GM23338 (cell line): ENCODE results near the gene GRIN2C.

ENCODE experiments used
- CREB1 ChIP-seq: fragments of 250-450 bp; sonication (Bioruptor Pico); IDR thresholded peaks from 2 replicates; pipeline ENCODE4 v1.5.0; 2020; ENCODE audit warnings: low read depth, mild to moderate bottlenecking, moderate library complexity
- CTCF ChIP-seq, 2 experiments: fragments of 200-600 bp in 1 of 2; sonication (generic) in 1 of 2; conservative IDR thresholded peaks; 2 replicates each; pipeline versions ENCODE4 v1.5.1 to v1.6.1; 2016 to 2017; ENCODE audit warnings: antibody characterized with exemption in 2 of 2, low read depth in 2 of 2, mild to moderate bottlenecking in 2 of 2, moderate library complexity in 1 of 2
- EZH2 ChIP-seq: fragments of 200-600 bp; sonication (generic); IDR thresholded peaks from one replicate; pipeline ENCODE4 v1.8.0; 2017; ENCODE audit warnings: antibody characterized with exemption, mild to moderate bottlenecking, low read depth; ENCODE audit not compliant: unreplicated experiment
- EZH2phosphoT487 ChIP-seq: fragments of 200-600 bp; sonication (generic); IDR thresholded peaks from one replicate; pipeline ENCODE4 v1.8.1; 2018; ENCODE audit warnings: antibody characterized with exemption; ENCODE audit not compliant: unreplicated experiment
- NANOG ChIP-seq: IDR thresholded peaks from 2 replicates; pipeline ENCODE4 v1.6.1; 2016; ENCODE audit warnings: antibody characterized with exemption, borderline replicate concordance
- POLR2AphosphoS5 ChIP-seq: IDR thresholded peaks from 2 replicates; pipeline ENCODE4 v1.6.1; 2016; ENCODE audit warnings: antibody characterized with exemption, low read depth
- REST ChIP-seq: IDR thresholded peaks from one replicate; pipeline ENCODE4 v1.6.1; 2018; ENCODE audit warnings: antibody characterized with exemption; ENCODE audit not compliant: unreplicated experiment
- STAT1 ChIP-seq: IDR thresholded peaks from one replicate; pipeline ENCODE4 v1.6.1; 2016; ENCODE audit warnings: antibody characterized with exemption; ENCODE audit not compliant: unreplicated experiment
- ZNF331 ChIP-seq: fragments of 250-450 bp; sonication (Bioruptor Pico); IDR thresholded peaks from 2 replicates; pipeline ENCODE4 v1.5.0; 2020; ENCODE audit warnings: low read depth, mild to moderate bottlenecking, moderate library complexity
- ZNF462 ChIP-seq: fragments of 250-450 bp; sonication (Bioruptor Pico); IDR thresholded peaks from 2 replicates; pipeline ENCODE4 v1.5.0; 2020; ENCODE audit warnings: mild to moderate bottlenecking, moderate library complexity

- TF ChIP-seq STAT1 = no peak
- TF ChIP-seq CTCF (conservative IDR thresholded peaks at IDR 0.05; ENCODE audit: low read depth in 2 of 2) = no peak
- no peak for TF ChIP-seq EZH2
- TF ChIP-seq POLR2AphosphoS5 = no peak
- no peak for TF ChIP-seq REST
- TF ChIP-seq NANOG = no peak
- TF ChIP-seq CREB1 (CRISPR knock-in tag) = no peak
- no peak for TF ChIP-seq EZH2phosphoT487
- no peak for TF ChIP-seq ZNF462 (CRISPR knock-in tag)
- TF ChIP-seq ZNF331 (CRISPR knock-in tag) = no peak
These were observed 8.0 kb downstream of the GRIN2C start for GRCh38 chr17:74851612-74852236.
